ENCODE measurements around the gene PAK2. TPM values are rescaled to one million over a fixed set of nuclear protein-coding genes. Genes with fewer than 3 reads are reported as not detected.

The PAK2 gene
- total RNA-seq, 2 donors from 2014 or later = 70.1 to 83.3 TPM

DNA sequence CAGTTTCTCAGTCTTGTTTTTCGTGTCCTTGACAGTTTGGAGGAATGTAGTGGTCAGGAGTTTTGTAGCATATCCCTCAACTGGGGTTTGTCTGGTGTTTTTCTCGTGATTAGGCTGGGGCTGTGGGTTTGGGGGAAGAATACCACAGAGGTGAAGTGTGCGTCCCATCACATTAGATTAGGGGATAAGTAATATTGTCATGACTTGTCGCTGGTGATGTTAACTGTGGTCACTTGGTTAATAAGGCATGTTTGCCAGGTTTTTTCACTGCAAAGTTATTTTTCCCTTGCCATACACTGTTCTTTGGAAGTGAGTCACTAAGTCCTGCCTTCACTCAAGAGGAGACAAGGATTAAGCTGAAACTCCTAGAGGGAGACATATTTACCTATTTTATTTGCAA lies 39.1 kb downstream of the PAK2 start:
- no peaks in the 10 kb centered on the region for H3K27me3 Mint-ChIP-seq
- no peak for DNase-seq (ENCODE audit: low spot score)
- peaks cover 43 to 47% of the 10 kb centered on the region in 2 donors for H3K4me1 Mint-ChIP-seq (ENCODE audit: low read depth in 2 of 2)
- no peak overlapping the region for H3K4me3 Mint-ChIP-seq
- no peak for ATAC-seq
- no peaks in the 10 kb centered on the region for H3K9me3 Mint-ChIP-seq
- H3K27ac Mint-ChIP-seq = no peak overlapping the region
- H3K36me3 Mint-ChIP-seq = peaks cover 14% of the 10 kb centered on the region

- no peaks in the 10 kb centered on the region for H3K27me3 Mint-ChIP-seq
- peaks cover 24% of the 10 kb centered on the region for H3K36me3 Mint-ChIP-seq
- H3K4me1 Mint-ChIP-seq (ENCODE audit: low read depth in 2 of 2) = peaks cover 24 to 43% of the 10 kb centered on the region in 2 donors
- ATAC-seq = no peak
- H3K4me3 Mint-ChIP-seq = no peak overlapping the region
- no peaks in the 10 kb centered on the region for H3K9me3 Mint-ChIP-seq
- H3K27ac Mint-ChIP-seq = no peak overlapping the region
- DNase-seq (ENCODE audit: low spot score) = no peak
Observed at GRCh38 chr3:196782511-196782910, 42.9 kb downstream of the PAK2 start.

DNA sequence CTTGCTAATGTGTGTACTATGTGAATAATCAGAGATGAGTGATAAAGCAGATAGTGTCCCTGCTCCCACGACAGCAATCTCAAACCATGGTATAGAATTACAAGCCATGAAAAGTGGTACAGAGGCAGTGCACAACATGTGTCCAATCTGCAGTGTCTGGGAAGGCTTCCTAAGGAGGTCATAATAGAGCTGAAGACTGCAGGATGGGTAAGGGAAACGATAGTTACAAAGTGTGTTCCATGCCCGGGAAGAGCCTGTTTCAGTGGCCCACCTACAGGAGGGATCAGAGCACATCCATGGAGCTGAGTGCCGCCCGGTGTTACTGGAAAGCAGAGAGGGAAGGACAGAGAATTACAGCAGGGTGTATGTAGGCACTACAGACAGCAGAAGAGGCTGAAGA lies 48.9 kb downstream of the PAK2 start:
- H3K9me3 Mint-ChIP-seq = no peaks in the 10 kb centered on the region
- peaks cover 25% of the 10 kb centered on the region for H3K36me3 Mint-ChIP-seq
- DNase-seq (ENCODE audit: low spot score) (no peak), ATAC-seq (no peak)
- no peaks in the 10 kb centered on the region for H3K27me3 Mint-ChIP-seq
- peaks cover 24 to 34% of the 10 kb centered on the region in 2 donors for H3K4me1 Mint-ChIP-seq (ENCODE audit: low read depth in 2 of 2)
- no peak overlapping the region for H3K27ac Mint-ChIP-seq
- no peak overlapping the region for H3K4me3 Mint-ChIP-seq

DNA sequence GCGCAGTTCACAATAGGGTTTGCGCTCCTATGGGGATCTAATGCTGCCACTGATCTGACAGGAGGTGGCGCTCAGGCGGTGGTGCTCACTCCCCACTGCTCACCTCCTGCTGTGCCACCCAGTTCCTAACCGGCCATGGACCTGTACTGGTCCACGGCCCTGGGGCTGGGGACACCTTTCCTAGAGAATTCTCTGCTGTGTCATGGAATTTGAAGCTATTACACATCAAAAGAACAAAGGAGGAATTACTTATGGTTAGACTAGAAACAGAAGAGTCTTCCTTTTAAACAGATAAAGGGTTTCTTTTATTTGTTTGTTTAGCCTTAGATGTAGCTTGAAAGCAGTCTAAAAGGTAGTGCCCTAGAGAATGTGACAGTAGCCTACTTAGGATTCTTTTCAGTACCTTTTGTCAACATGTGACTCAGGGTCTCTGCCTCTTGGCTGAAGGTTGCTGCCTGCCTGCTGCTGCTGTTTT lies 50.3 kb downstream of the PAK2 start:
- H3K9me3 Mint-ChIP-seq = no peaks in the 10 kb centered on the region
- H3K27ac Mint-ChIP-seq = no peak overlapping the region
- H3K4me1 Mint-ChIP-seq (ENCODE audit: low read depth in 2 of 2) = peaks cover 29 to 35% of the 10 kb centered on the region in 2 donors
- ATAC-seq (no peak), DNase-seq (ENCODE audit: low spot score) (no peak)
- no peaks in the 10 kb centered on the region for H3K27me3 Mint-ChIP-seq
- H3K36me3 Mint-ChIP-seq = peaks cover 25% of the 10 kb centered on the region
- no peak overlapping the region for H3K4me3 Mint-ChIP-seq

DNA sequence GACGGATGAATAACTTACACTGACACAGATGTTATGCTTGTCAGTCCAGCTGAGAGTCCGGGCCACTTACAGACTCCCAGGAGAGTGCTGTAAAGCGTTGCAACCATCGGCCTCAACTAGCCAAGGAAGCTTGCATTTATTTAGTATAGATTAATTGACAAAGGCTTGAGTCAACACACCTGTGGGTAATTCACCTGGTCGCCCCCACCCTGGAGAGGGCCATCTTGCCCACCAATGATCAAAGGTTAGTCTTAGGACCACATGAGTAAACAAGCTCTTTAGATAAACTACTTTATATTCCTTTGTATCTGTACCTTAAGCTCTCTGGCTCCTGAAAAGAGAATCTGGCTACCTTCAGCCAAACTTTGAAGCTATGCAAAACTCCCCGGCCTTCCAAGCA lies 51.0 kb downstream of the PAK2 start:
- H3K36me3 Mint-ChIP-seq = peaks cover 18% of the 10 kb centered on the region
- no peak for DNase-seq (ENCODE audit: low spot score)
- no peak overlapping the region for H3K4me3 Mint-ChIP-seq
- ATAC-seq = no peak
- peaks cover 28 to 31% of the 10 kb centered on the region in 2 donors for H3K4me1 Mint-ChIP-seq (ENCODE audit: low read depth in 2 of 2)
- H3K9me3 Mint-ChIP-seq = no peaks in the 10 kb centered on the region
- H3K27me3 Mint-ChIP-seq = no peaks in the 10 kb centered on the region
- H3K27ac Mint-ChIP-seq = no peak overlapping the region

DNA sequence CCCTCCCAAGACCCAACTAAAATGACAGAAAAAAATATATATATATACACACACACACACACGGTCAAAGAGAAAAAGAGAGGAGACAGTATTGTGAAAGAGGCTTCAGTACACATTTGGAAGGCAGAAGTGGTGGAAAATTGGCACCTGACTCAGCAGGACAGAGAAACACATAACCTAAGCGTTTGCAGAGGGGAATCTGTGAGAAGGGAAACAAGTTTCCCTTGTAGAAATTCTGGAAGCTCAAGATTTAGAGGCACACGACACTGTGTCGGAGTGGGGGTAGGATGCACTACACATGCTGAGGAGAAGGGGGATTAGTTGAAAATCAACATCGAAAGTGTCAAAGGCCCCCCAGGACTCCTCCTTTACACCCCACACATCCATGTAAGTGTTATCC lies 53.1 kb downstream of the PAK2 start:
- no peak for ATAC-seq
- H3K27ac Mint-ChIP-seq = no peak overlapping the region
- H3K27me3 Mint-ChIP-seq = no peaks in the 10 kb centered on the region

GRCh38 chr3:196793246-196793645 lies 53.6 kb downstream of the PAK2 start:
- Mint-ChIP-seq H3K27ac (no peak overlapping the region), H3K27me3 (no peaks in the 10 kb centered on the region), H3K4me3 (no peak overlapping the region), H3K9me3 (no peaks in the 10 kb centered on the region), H3K36me3 (peaks cover 16% of the 10 kb centered on the region), H3K4me1 (ENCODE audit: low read depth in 2 of 2) (peaks cover 24 to 26% of the 10 kb centered on the region in 2 donors)
- no peak for DNase-seq (ENCODE audit: low spot score)
- no peak for ATAC-seq

More for the DNA sequence above, 53.1 kb downstream of the PAK2 start:
- peaks cover 25 to 30% of the 10 kb centered on the region in 2 donors for H3K4me1 Mint-ChIP-seq (ENCODE audit: low read depth in 2 of 2)
- H3K36me3 Mint-ChIP-seq = peaks cover 16% of the 10 kb centered on the region
- no peak for DNase-seq (ENCODE audit: low spot score)
- H3K9me3 Mint-ChIP-seq = no peaks in the 10 kb centered on the region
- H3K4me3 Mint-ChIP-seq = no peak overlapping the region

- Mint-ChIP-seq H3K27ac (no peak overlapping the region), H3K36me3 (peaks cover 16% of the 10 kb centered on the region), H3K4me1 (ENCODE audit: low read depth in 2 of 2) (peaks cover 21 to 23% of the 10 kb centered on the region in 2 donors), H3K27me3 (no peaks in the 10 kb centered on the region), H3K4me3 (no peak overlapping the region), H3K9me3 (no peaks in the 10 kb centered on the region)
- ATAC-seq (no peak), DNase-seq (ENCODE audit: low spot score) (no peak)
Observed at GRCh38 chr3:196794467-196794866, 54.8 kb downstream of the PAK2 start.

DNA sequence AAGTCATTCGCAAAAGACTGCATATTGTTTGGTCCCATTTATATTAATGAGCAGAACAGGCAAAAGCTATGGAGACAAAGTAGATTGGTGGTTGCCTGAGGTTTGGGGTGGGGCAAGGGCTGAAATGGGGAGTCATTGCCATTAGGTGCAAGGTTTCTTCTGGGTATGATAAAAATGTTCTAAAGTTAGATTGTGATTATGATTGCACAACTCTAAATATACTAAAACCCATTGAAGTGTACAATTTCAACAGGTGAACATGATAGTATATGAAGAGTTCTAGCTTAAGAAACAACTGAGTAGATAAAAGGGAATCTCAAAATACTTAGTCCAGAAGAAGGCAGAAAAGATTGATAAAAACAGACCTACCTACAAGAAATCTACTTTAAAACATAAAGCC lies 56.7 kb downstream of the PAK2 start:
- H3K4me3 Mint-ChIP-seq = no peak overlapping the region
- H3K9me3 Mint-ChIP-seq = no peaks in the 10 kb centered on the region
- ATAC-seq (no peak), DNase-seq (ENCODE audit: low spot score) (no peak)
- no peaks in the 10 kb centered on the region for H3K27me3 Mint-ChIP-seq
- peaks cover 12% of the 10 kb centered on the region for H3K36me3 Mint-ChIP-seq
- peaks cover 17 to 24% of the 10 kb centered on the region in 2 donors for H3K4me1 Mint-ChIP-seq (ENCODE audit: low read depth in 2 of 2)
- peak overlapping the region in 1 of 2 donors; percentile 54 for H3K27ac Mint-ChIP-seq

GRCh38 chr3:196800742-196801434 lies 61.2 kb downstream of the PAK2 start:
- ATAC-seq (no peak), DNase-seq (ENCODE audit: low spot score) (no peak)
- Mint-ChIP-seq H3K4me1 (ENCODE audit: low read depth in 2 of 2) (peaks cover 6 to 13% of the 10 kb centered on the region in 2 donors), H3K27me3 (no peaks in the 10 kb centered on the region), H3K27ac (no peak overlapping the region), H3K9me3 (no peaks in the 10 kb centered on the region), H3K36me3 (no peaks in the 10 kb centered on the region), H3K4me3 (no peak overlapping the region)

DNA sequence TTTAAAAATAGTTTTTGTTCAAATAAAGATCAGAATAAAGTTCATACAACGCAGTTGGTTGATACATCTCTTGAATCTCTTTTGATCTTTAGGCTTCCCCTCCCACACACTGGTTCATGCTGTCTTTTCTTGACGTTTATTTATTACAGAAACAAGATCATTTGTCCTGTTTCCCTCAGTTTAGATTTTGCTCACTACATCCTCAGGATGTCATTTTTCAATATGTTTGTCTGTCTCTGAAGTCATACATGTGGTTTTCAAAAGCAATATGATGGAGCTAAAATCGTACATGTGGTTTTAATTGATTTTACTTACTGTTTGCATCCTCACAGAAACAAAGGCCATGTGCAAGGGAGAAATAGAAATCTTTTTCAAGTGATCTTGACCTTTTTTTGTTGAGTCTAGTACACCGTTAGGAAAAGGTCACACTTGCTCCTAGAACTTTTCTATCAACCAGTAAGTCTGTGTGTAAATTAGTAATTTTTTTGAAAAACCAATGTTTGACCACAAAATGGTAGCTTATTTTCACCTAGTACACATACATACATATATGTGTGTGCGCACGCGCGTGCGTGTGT lies 64.3 kb downstream of the PAK2 start:
- no peaks in the 10 kb centered on the region for H3K9me3 Mint-ChIP-seq
- peaks cover 11% of the 10 kb centered on the region for H3K36me3 Mint-ChIP-seq
- ATAC-seq (no peak), DNase-seq (ENCODE audit: low spot score) (no peak)
- H3K4me1 Mint-ChIP-seq (ENCODE audit: low read depth in 2 of 2) = peaks cover 0 to 7% of the 10 kb centered on the region in 2 donors
- H3K27ac Mint-ChIP-seq = peak overlapping the region; percentile 18 to 27
- H3K27me3 Mint-ChIP-seq = no peaks in the 10 kb centered on the region
- H3K4me3 Mint-ChIP-seq = no peak overlapping the region

- no peak for DNase-seq (ENCODE audit: low spot score)
- ATAC-seq = no peak
- peaks cover 11% of the 10 kb centered on the region for H3K36me3 Mint-ChIP-seq
- no peak overlapping the region for H3K4me3 Mint-ChIP-seq
- no peaks in the 10 kb centered on the region for H3K9me3 Mint-ChIP-seq
- H3K27ac Mint-ChIP-seq = no peak overlapping the region
- H3K4me1 Mint-ChIP-seq (ENCODE audit: low read depth in 2 of 2) = peaks cover 0 to 7% of the 10 kb centered on the region in 2 donors
- H3K27me3 Mint-ChIP-seq = no peaks in the 10 kb centered on the region
Observed at GRCh38 chr3:196804773-196805172, 65.1 kb downstream of the PAK2 start.

DNA sequence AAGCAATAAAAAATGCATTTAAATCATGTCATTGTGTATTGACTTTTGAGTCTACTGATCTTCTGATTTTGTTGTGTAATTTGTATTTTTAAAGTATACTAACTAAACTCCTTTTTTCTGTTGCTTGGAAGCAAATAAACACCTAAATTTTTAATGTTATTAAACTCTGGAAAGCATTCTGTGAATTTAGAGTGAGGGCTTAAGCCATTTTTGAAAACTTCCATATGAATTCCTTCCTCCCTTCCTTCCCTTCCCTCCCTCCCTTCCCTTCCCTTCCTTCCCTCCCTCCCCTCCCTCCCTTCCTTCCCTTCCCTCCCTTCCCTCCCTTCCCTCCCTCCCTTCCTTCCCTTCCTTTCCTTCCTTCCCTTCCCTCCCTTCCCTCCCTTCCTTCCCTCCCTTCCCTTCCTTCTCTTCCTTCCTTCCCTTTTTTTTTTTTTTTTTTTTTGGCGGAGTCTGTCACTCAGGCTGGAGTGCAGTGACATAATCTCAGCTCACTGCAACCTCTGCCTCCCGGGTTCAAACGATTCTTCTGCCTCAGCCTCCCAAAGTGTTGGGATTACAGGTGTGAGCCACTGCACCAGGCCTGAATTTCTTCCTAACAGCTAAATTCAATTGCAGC lies 71.4 kb downstream of the PAK2 start:
- Mint-ChIP-seq H3K36me3 (peaks cover 28% of the 10 kb centered on the region), H3K9me3 (no peaks in the 10 kb centered on the region), H3K4me1 (ENCODE audit: low read depth in 2 of 2) (no peaks in the 10 kb centered on the region), H3K4me3 (no peak overlapping the region), H3K27ac (peak overlapping the region in 1 of 2 donors; percentile 39), H3K27me3 (no peaks in the 10 kb centered on the region)
- no peak for DNase-seq (ENCODE audit: low spot score)
- no peak for ATAC-seq

- H3K4me3 Mint-ChIP-seq = no peak overlapping the region
- H3K27me3 Mint-ChIP-seq = no peaks in the 10 kb centered on the region
- DNase-seq (ENCODE audit: low spot score) (no peak), ATAC-seq (no peak)
- H3K9me3 Mint-ChIP-seq = no peaks in the 10 kb centered on the region
- no peaks in the 10 kb centered on the region for H3K4me1 Mint-ChIP-seq (ENCODE audit: low read depth in 2 of 2)
- H3K27ac Mint-ChIP-seq = no peak overlapping the region
- H3K36me3 Mint-ChIP-seq = peaks cover 18% of the 10 kb centered on the region
Observed at GRCh38 chr3:196812853-196813252, 73.2 kb downstream of the PAK2 start.
